Forelimb muscle (tissue), 1 donor: ENCODE results near the gene NSD2. TPM values are rescaled to one million over a fixed set of nuclear protein-coding genes. Genes with fewer than 3 reads are reported as not detected.
"Not testable (repeated sequence)": the region's sequence is repeated elsewhere in the genome, so short reads cannot be mapped to it uniquely, and the experiment has no call there.

ENCODE experiments used
- DNase-seq: peaks from one replicate; pipeline ENCODE4 v3.0.0-alpha.2; 2013; ENCODE audit warnings: low read depth
- polyA plus RNA-seq: library from polyadenylated mRNA; unstranded; fragments of 120-200 nt; gene quantifications from one replicate; pipeline ENCODE4 v1.2.1, GENCODE V29; 2013; ENCODE audit not compliant: insufficient read length

Gene NSD2
- polyA plus RNA-seq, 1 donor = 37.3 TPM

DNA sequence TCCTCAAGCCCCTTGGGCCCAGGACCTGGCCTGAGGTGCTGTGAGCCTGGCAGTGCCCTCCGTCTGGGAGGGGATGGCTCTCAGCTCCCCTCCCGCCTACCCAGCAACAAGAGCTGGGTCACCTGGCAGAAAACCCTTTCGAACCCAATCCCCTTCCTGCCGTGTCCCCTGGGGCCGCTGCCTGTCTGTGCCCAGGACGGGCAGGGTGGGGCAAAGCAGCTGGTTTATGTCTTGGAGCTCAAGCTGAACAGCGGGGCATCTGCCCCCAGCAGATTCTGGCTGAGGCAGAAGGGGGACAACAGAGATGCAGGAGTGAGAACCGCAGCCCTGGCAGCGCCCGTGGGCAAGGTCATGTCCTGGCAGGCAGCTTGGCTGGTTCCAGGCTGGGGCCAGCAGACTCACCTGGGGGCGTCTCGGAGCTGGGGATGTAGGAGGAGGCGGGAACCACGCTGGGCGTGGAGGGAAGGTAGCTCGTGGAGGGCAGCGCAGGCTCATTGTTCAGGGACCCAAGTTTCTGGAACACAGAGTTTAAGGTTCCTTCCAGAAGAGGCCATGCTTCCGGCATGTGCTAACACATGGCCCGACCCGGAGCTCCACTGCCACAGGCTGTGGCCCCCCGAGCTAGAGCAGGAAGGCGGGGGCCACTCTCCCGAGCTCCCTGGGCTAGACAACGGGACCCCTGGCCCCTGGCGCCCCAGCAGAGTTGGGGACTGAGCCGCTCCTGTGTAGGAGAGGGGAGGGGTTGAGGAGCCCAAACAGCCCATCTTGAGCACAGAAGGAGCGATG is 113.4 kb downstream of the NSD2 start:
- DNase-seq = no peak

- no peak for DNase-seq
Observed at GRCh38 chr4:1985294-1985693, 114.1 kb downstream of the NSD2 start.

DNA sequence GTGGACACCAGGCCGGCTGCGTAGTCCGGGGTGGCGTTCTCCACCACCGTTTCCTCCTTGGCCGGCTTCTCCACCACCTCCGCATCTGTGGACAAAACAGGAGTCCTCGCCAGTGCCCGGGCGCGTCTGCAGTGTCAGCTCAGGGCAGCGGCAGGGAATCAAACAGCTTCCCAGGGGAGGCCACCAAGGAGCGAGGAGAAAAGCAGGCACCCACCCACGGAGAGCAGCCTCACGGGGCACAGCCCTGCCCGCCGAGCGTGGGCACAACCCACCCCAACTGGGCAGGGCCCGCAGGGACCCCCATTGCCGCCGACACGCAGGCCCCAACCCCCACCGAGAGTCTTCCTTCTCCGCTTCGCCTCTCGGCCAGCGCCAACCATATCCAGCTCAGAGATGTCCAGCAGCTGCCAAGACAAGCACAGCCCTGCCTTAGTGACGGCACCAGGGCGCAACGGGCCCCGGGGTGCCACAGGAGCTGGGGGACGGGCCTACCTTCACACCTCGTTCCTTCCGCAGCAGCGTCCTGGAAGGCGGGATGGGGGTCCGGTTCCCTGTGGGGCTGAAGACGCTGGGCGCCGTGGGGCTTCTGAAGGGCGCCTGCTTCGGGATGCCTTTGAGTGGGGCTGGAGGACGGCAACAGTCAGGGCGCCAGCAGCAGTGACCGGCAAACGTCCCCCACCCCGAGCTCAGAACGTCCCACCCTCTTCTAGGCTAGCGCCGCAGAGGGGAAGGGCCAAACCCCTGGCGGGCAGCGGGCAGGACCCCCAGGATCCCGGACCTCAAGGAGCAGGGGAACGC is 114.8 kb downstream of the NSD2 start:
- DNase-seq = no peak

DNA sequence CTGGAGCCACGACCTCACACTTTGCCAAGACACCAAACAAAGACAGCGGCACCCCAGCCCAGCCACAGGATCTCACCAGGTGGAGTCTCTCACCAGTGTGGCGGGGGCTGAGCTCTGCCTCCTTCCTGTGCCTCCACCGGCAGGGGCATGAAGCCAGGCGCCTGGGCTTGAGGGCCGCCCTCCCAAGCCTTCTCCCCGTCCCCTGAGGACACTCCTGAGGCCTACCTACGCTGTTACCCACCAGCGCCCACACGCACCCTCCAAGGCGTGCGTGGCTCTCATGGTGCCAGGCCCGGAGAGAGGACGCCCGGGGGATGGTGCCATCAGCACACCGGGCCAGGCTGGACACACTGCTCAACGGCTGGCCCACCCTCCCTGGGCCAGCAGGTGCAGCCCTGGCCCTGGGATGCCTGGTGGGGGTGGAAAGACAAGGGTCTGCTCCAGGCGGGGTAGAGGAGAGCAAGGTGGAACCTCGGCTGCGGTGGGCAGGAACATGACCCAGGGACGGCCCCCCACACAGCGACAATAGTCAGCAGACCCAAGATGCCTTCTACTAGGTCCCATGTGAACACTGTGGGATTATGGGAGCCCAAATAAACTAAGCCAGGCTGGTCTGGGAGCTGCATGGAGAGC is 115.5 kb downstream of the NSD2 start:
- DNase-seq = no peak

- no peak for DNase-seq
Observed at GRCh38 chr4:1987296-1987695, 116.1 kb downstream of the NSD2 start.

GRCh38 chr4:1987721-1988326 is 116.6 kb downstream of the NSD2 start:
- no peak for DNase-seq

- no peak for DNase-seq
Observed at GRCh38 chr4:1988327-1988724, 117.1 kb downstream of the NSD2 start.

GRCh38 chr4:1989533-1990347 is 118.5 kb downstream of the NSD2 start:
- DNase-seq = no peak

DNA sequence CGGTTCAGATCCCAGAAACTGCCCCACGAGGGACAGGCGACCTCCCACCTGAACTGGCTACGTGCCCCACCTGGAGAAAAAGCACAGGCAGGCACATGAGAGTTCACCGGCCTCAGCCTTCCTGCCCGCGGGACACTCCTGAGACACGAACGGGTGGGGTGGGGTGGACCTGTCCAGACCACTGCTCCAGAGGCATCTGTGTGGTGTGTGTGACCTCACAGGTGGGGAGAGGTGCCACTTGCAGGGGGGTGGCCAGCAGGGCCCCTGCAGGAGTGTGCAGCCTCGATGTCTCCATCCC is 119.1 kb downstream of the NSD2 start:
- DNase-seq = no peak

GRCh38 chr4:1990676-1991075 is 119.5 kb downstream of the NSD2 start:
- no peak for DNase-seq

DNA sequence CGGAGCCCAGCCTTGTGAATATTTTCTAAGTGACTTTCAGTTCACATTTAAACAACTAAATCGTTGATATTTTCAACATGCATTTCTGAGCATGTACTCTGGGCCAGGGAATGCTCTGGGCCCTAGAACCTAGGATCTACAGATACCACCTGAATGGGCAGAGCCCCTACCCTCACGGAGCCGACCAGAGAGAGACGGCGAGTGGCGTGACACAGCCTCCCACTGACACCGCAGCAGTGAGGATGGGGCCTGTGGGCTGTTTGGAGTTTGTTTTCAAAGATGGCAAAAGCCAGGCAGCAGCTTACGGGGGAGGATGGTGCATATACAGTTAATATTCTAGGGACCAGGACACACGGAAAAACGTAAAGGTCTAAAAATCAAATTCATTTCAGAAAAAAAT is 119.9 kb downstream of the NSD2 start:
- DNase-seq = no peak

- DNase-seq = no peak
Observed at GRCh38 chr4:1991596-1992434, 120.6 kb downstream of the NSD2 start.

DNA sequence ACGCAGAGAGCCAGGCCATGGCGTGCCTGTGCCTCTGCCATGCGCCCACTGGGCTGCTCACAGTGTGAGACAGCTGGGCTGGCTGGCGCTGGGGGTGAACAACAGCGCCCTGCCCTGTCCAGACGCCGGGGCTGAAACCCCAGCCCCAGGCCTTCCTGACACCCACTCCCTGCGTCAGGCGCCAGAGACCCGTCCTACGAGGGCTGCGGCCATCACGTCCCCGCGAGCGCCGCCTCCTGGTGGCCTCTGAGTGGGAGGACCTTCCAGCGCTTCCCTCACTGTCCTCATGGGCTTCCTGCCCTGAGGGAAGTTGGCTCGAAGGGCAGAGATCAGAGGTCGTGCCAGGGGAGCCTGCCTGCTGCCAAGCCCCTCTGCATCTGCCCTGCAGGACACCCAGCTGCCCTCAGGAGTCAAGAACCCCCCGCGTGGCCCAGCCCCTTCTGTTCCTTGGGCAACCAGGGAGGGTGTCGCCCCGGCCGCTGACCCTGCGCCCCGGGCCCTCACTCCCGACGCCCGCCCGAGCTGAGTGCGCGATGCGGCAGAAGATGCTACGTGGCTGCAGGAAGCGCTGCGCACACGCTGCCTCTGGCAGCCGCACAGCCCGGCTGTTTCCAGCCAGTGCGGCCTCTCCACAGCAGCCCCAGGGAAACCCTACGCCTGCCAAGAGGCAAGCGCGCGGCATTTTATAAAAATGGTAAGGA is 121.4 kb downstream of the NSD2 start:
- DNase-seq = peak; percentile 56

- DNase-seq = no peak
Observed at GRCh38 chr4:1993169-1993516, 122.0 kb downstream of the NSD2 start.

DNA sequence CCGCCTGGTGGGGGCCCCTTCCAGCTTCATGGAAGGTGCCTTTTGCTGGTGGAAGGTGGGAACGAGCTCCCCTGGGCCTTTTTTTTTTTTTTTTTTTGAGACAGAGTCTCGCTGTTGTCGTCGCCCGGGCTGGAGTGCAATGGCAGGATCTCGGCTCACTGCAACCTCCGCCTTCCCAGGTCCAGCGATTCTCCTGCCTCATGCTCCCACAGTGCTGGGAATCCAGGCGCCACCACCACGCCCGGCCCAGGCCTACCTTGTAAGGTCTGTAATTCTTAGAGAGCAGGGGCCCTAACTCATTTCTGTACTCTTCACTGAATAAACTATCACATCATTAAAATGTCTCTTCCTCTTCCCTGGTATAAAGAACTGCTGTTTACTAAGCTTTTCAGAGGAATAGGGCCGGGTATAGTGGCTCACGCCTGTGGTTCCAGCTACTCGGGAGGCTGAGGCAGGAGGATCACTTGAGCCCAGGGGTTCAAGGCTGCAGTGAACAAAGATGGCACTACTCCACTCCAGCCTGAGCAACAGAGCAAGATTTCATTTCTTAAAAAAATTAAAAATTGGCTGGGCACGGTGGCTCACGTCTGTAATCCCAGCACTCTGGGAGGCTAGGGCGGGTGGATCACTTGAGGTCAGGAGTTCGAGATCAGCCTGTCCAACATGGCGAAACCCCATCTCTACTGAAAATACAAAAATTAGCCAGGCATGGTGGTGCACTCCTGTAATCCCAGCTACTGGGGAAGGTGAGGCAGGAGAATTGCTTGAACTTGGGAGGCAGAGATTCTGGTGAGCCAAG is 122.7 kb downstream of the NSD2 start:
- not testable (repeated sequence) for DNase-seq

- DNase-seq = no peak
Observed at GRCh38 chr4:1994938-1995337, 123.7 kb downstream of the NSD2 start.

- DNase-seq = no peak
Observed at GRCh38 chr4:1996866-1997611, 125.8 kb downstream of the NSD2 start.

GRCh38 chr4:1997712-1998111 is 126.5 kb downstream of the NSD2 start:
- DNase-seq = no peak

DNA sequence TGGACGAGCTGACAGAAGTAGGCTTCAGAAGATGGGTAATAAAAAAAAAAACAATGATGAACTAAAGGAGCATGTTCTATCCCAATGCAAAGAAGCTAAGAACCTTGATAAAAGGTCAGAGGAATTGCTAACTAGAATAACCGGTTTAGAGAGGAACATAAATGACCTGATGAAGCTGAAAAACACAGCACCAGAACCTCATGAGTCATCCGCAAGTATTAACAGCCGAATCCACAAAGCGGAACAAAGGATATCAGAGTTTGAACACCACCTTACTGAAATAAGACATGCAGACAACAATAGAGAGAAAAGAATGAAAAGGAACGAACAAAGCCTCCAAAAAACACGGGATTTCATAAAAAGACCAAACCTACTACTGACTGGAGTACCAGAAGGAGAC is 127.1 kb downstream of the NSD2 start:
- no peak for DNase-seq
